Measurements from ENCODE around the gene KRT38. TPM values are rescaled to one million over a fixed set of nuclear protein-coding genes. Genes with fewer than 3 reads are reported as not detected.

Gene KRT38
- total RNA-seq, 1 experiment from 2014 or later: not detected

DNA sequence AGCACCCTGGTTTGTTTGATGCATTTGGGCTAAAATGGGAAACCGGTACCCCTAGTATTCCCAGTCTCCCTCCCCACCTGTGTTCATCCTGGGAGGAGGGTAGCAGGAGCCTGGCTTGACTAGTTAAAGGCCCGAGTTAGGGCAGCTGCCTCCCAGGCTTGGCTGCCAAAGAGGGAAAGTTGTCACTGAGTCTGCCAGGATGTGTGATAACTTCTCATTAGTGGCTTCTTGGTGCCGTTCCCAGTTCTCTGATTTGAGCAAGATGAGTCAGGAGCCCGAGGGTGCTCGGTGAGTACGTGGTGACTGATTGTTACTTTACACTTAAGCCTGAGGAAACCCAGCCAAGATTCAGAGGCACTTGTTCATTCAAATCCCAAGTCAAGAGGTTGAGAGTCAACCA lies 23.9 kb upstream of the KRT38 start:
- H3K4me1 ChIP-seq (ENCODE audit: insufficient read depth, low read length): peaks cover 25% of the 10 kb centered on the region
- H3K27me3 ChIP-seq (ENCODE audit: low read length): no peaks in the 10 kb centered on the region
- no peaks in the 10 kb centered on the region for H4K20me1 ChIP-seq (ENCODE audit: low read length)
- peak overlapping the region; percentile 47 for H3K4me2 ChIP-seq (ENCODE audit: low read length)
- no peaks in the 10 kb centered on the region for H3K36me3 ChIP-seq (ENCODE audit: low read depth, low read length)
- ChIA-PET POLR2A (ENCODE audit: unreplicated experiment) (no interaction called here), CTCF (no interaction called here)
- H3K9me2 ChIP-seq (replicated peaks; ENCODE audit: low read length): no peaks in the 10 kb centered on the region
- H3F3A ChIP-seq (ENCODE audit: low read length, unreplicated experiment): peaks cover 5% of the 10 kb centered on the region
- ATAC-seq (peak; percentile 97), DNase-seq (peak; percentile 96)
- no peak overlapping the region for H3K4me3 ChIP-seq (ENCODE audit: low read length)
- H3K27ac ChIP-seq (ENCODE audit: low read length): peak overlapping the region; percentile 85
- no peak overlapping the region for H2AFZ ChIP-seq (ENCODE audit: low read length)
- no TSS peak for BruUV-seq (replicated peaks)
- TF ChIP-seq EZH2 (IDR thresholded peaks at IDR 0.05; ENCODE audit: low read length, unreplicated experiment): no peak
- no peak for TF ChIP-seq EZH2phosphoT487 (IDR thresholded peaks at IDR 0.05; ENCODE audit: borderline replicate concordance, low read length)
- TF ChIP-seq, protein P1, sequence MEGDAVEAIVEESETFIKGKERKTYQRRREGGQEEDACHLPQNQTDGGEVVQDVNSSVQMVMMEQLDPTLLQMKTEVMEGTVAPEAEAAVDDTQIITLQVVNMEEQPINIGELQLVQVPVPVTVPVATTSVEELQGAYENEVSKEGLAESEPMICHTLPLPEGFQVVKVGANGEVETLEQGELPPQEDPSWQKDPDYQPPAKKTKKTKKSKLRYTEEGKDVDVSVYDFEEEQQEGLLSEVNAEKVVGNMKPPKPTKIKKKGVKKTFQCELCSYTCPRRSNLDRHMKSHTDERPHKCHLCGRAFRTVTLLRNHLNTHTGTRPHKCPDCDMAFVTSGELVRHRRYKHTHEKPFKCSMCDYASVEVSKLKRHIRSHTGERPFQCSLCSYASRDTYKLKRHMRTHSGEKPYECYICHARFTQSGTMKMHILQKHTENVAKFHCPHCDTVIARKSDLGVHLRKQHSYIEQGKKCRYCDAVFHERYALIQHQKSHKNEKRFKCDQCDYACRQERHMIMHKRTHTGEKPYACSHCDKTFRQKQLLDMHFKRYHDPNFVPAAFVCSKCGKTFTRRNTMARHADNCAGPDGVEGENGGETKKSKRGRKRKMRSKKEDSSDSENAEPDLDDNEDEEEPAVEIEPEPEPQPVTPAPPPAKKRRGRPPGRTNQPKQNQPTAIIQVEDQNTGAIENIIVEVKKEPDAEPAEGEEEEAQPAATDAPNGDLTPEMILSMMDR (conservative IDR thresholded peaks at IDR 0.05; ENCODE audit: low read depth, low read length): no peak
- H3K9me3 ChIP-seq (ENCODE audit: low read length): no peaks in the 10 kb centered on the region
- intact Hi-C loops (cut with micrococcal nuclease): no loop called here
- peak overlapping the region; percentile 20; the same call in 1 of the 2 replicates for H3K9ac ChIP-seq (ENCODE audit: low read length)
- H3K79me2 ChIP-seq (ENCODE audit: low read length): no peaks in the 10 kb centered on the region

DNA sequence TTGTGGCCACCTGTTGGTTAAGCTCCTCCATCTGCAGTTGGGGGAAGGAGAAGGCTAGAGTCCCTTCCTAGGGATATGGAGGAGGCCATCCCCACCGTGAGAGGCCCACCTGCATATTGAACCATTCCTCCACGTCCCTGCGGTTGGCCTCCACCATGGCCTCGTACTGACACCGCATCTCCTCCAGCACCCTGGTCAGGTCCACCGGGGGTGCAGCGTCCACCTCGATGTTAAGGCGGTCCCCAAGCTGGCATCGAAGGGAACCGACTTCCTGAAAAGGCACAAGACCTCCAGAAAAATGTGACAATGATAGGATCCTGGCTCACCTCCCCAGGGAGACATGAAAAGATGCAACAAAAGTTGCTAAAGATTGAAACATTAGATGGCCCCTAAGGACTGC lies 23.4 kb upstream of the KRT38 start:
- H4K20me1 ChIP-seq (ENCODE audit: low read length): no peaks in the 10 kb centered on the region
- BruUV-seq (replicated peaks): no TSS peak
- peaks cover 5% of the 10 kb centered on the region for H3F3A ChIP-seq (ENCODE audit: low read length, unreplicated experiment)
- ChIA-PET CTCF (no interaction called here), POLR2A (ENCODE audit: unreplicated experiment) (interaction anchor here (0.5 kb wide), 1 partner anchor 57 kb away, joined by 6 read pairs; no protein-coding TSS in a partner anchor)
- H3K9me2 ChIP-seq (replicated peaks; ENCODE audit: low read length): no peaks in the 10 kb centered on the region
- ATAC-seq (no peak), DNase-seq (no peak)
- H3K4me1 ChIP-seq (ENCODE audit: insufficient read depth, low read length): peaks cover 25% of the 10 kb centered on the region
- no peak for TF ChIP-seq EZH2phosphoT487 (IDR thresholded peaks at IDR 0.05; ENCODE audit: borderline replicate concordance, low read length)
- TF ChIP-seq, protein P1 (conservative IDR thresholded peaks at IDR 0.05; ENCODE audit: low read depth, low read length): no peak
- no peak for TF ChIP-seq EZH2 (IDR thresholded peaks at IDR 0.05; ENCODE audit: low read length, unreplicated experiment)
- peak overlapping the region; percentile 18; the same call in 1 of the 2 replicates for H3K9ac ChIP-seq (ENCODE audit: low read length)
- peak overlapping the region; percentile 85 for H3K27ac ChIP-seq (ENCODE audit: low read length)
- H3K27me3 ChIP-seq (ENCODE audit: low read length): no peaks in the 10 kb centered on the region
- no peaks in the 10 kb centered on the region for H3K9me3 ChIP-seq (ENCODE audit: low read length)
- intact Hi-C loops (cut with micrococcal nuclease): no loop called here
- H3K4me2 ChIP-seq (ENCODE audit: low read length): peak overlapping the region; percentile 46
- H2AFZ ChIP-seq (ENCODE audit: low read length): no peak overlapping the region
- H3K36me3 ChIP-seq (ENCODE audit: low read depth, low read length): no peaks in the 10 kb centered on the region
- H3K4me3 ChIP-seq (ENCODE audit: low read length): no peak overlapping the region
- H3K79me2 ChIP-seq (ENCODE audit: low read length): no peaks in the 10 kb centered on the region

DNA sequence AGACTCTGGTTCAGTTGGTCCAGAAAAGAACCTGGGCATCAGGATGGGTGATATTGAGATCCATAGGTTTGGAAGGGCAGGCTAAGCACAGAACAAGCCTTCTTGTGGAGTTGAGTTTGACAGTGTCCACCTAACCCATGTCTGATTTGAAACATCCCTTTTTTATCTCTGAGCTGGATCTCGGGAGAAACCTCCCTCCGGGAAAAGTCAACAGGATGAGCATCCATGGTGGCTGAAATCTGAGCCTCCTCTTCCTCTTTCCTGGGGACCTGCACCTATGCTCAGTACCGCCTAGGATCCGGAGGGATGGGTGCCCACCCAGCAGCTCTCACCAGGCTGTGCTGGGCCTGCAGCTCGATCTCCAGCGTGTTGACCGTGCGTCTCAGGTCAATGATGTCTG lies 23.0 kb upstream of the KRT38 start:
- no peaks in the 10 kb centered on the region for H4K20me1 ChIP-seq (ENCODE audit: low read length)
- BruUV-seq (replicated peaks): no TSS peak
- ATAC-seq: no peak
- intact Hi-C loops (cut with micrococcal nuclease): no loop called here
- no peak for TF ChIP-seq EZH2 (IDR thresholded peaks at IDR 0.05; ENCODE audit: low read length, unreplicated experiment)
- no peak for TF ChIP-seq EZH2phosphoT487 (IDR thresholded peaks at IDR 0.05; ENCODE audit: borderline replicate concordance, low read length)
- TF ChIP-seq, protein P1 (conservative IDR thresholded peaks at IDR 0.05; ENCODE audit: low read depth, low read length): no peak
- ChIA-PET POLR2A (ENCODE audit: unreplicated experiment) (interaction anchor here (0.5 kb wide), 1 partner anchor 57 kb away, joined by 6 read pairs; no protein-coding TSS in a partner anchor), CTCF (no interaction called here)
- no peak overlapping the region for H3K4me3 ChIP-seq (ENCODE audit: low read length)
- H3K4me2 ChIP-seq (ENCODE audit: low read length): peak overlapping the region; percentile 46
- no peak overlapping the region for H2AFZ ChIP-seq (ENCODE audit: low read length)
- H3K36me3 ChIP-seq (ENCODE audit: low read depth, low read length): no peaks in the 10 kb centered on the region
- H3K27ac ChIP-seq (ENCODE audit: low read length): peak overlapping the region; percentile 85
- H3K27me3 ChIP-seq (ENCODE audit: low read length): no peaks in the 10 kb centered on the region
- H3K4me1 ChIP-seq (ENCODE audit: insufficient read depth, low read length): peaks cover 25% of the 10 kb centered on the region
- peak overlapping the region; percentile 18; the same call in 1 of the 2 replicates for H3K9ac ChIP-seq (ENCODE audit: low read length)
- no peaks in the 10 kb centered on the region for H3K9me3 ChIP-seq (ENCODE audit: low read length)
- H3K79me2 ChIP-seq (ENCODE audit: low read length): no peaks in the 10 kb centered on the region
- no peaks in the 10 kb centered on the region for H3K9me2 ChIP-seq (replicated peaks; ENCODE audit: low read length)
- DNase-seq: peak; percentile 56
- peaks cover 5% of the 10 kb centered on the region for H3F3A ChIP-seq (ENCODE audit: low read length, unreplicated experiment)

Data from PC-3 (cell line).